G401.6 (cell line): Measurements from ENCODE around the gene SNHG17.

Experiments used
- FAIRE-seq: peaks from 2 replicates; lab custom pipeline; 2012; peaks lifted over from hg19 to GRCh38; lab: Jason Lieb, UNC

The SNHG17 gene

DNA sequence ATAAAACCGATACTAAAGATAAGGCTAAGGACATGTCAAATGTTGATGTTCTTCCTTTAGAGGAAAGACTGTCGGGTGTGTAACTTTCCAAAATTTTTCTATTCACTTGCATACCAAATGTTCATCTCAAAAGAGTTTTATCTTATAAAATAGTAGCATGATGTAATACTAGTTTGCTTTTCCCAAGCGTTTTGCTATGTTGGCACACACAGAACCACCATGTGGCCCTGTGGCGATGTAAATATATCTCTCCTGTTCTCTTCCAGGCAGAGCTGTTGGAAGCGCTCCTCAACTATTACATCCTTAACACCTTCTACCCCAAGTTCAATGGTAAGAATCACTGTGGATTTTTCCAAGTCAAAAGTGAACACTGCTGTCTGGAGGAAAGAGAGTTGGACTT lies 62.3 kb downstream of the SNHG17 start:
- FAIRE-seq, result no peak
